ENCODE measurements around the gene MIEN1.

Gene MIEN1

GRCh38 chr17:39694593-39694992 lies 35.7 kb downstream of the MIEN1 start:
- DNase-seq, result no peak

- DNase-seq, result no peak
Measured at GRCh38 chr17:39688945-39689344, 41.4 kb downstream of the MIEN1 start.

- no peak for DNase-seq
Measured at GRCh38 chr17:39688475-39688835, 41.9 kb downstream of the MIEN1 start.

GRCh38 chr17:39687546-39688474 lies 42.5 kb downstream of the MIEN1 start, which contains the start of gene PGAP3:
TSS of gene PGAP3 (minus strand) at chr17:39688057. CDS start at chr17:39688014, 43 bp downstream.
- peak; percentile 95 for DNase-seq

- DNase-seq, result no peak
Measured at GRCh38 chr17:39687101-39687545, 43.2 kb downstream of the MIEN1 start.

GRCh38 chr17:39684369-39685192 lies 45.8 kb downstream of the MIEN1 start:
- DNase-seq, result no peak

GRCh38 chr17:39683295-39683939 lies 46.9 kb downstream of the MIEN1 start:
- DNase-seq, result no peak

GRCh38 chr17:39679521-39680192 lies 50.7 kb downstream of the MIEN1 start:
- no peak for DNase-seq

Measured in NCI-H1417 treated with DMSO at 0.1 percent for 48 hours (cell line).